ENCODE measurements around the gene RPL37A.

The RPL37A gene

DNA sequence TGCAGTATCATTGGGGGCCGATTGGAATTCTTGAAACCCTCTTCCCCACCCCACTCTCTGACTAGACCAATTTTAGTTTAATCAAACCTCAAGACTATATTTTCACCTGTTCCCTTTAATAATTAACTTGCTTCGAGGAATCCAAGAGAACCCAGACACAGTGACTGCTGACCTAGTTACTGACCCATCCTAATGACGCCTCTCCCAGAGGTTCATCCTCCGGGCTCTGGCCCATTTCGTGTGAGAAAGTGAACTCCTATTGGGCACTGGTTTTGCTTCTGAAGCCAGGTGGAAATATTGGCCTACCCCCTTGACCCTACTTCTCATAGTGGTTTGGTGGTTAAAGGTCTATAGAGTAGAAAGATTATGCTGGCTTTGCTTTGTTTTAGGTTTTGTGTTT lies 39.9 kb downstream of the RPL37A start:
- Histone ChIP-seq H2AFZ (ENCODE audit: low read depth) (no peak overlapping the region), H3K9ac (no peak overlapping the region), H3K79me2 (ENCODE audit: insufficient read depth, low read depth) (no peaks in the 10 kb centered on the region), H4K20me1 (ENCODE audit: insufficient read depth) (no peaks in the 10 kb centered on the region), H3K27me3 (ENCODE audit: insufficient read depth, low read depth) (no peaks in the 10 kb centered on the region), H3K27ac (no peak overlapping the region), H3K4me1 (ENCODE audit: low read depth, poor library complexity, severe bottlenecking) (no peaks in the 10 kb centered on the region), H3K36me3 (ENCODE audit: insufficient read depth) (no peaks in the 10 kb centered on the region), H3K4me2 (no peak overlapping the region), H3K4me3 (IDR thresholded peaks at IDR 0.05; ENCODE audit: insufficient read depth, low read depth, low read length) (no peak overlapping the region)
- TF ChIP-seq, protein P1, sequence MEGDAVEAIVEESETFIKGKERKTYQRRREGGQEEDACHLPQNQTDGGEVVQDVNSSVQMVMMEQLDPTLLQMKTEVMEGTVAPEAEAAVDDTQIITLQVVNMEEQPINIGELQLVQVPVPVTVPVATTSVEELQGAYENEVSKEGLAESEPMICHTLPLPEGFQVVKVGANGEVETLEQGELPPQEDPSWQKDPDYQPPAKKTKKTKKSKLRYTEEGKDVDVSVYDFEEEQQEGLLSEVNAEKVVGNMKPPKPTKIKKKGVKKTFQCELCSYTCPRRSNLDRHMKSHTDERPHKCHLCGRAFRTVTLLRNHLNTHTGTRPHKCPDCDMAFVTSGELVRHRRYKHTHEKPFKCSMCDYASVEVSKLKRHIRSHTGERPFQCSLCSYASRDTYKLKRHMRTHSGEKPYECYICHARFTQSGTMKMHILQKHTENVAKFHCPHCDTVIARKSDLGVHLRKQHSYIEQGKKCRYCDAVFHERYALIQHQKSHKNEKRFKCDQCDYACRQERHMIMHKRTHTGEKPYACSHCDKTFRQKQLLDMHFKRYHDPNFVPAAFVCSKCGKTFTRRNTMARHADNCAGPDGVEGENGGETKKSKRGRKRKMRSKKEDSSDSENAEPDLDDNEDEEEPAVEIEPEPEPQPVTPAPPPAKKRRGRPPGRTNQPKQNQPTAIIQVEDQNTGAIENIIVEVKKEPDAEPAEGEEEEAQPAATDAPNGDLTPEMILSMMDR (conservative IDR thresholded peaks at IDR 0.05; ENCODE audit: low read depth, low read length), result no peak

DNA sequence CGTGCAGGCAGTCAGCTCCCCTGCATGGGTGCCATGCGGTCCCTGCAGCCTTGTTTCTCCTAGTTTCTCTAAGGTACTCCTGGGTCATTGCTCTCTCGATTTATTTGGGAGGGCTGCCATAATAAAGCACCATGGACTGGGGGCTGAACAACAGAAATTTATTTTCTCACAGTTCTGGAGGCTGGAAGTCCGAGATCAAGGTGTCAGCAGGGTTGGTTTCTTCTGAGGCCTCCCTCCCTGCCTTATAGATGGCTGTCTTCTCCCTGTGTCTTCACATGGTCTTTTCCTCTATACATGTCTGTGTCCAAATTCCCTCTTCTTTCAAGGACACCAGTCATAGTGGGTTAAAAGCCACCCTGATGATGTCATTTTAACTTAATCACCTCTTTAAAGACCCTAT lies 40.5 kb downstream of the RPL37A start:
- H3K4me1 ChIP-seq (ENCODE audit: low read depth, poor library complexity, severe bottlenecking), result no peaks in the 10 kb centered on the region
- H3K4me2 ChIP-seq, result no peak overlapping the region
- H3K9ac ChIP-seq, result no peak overlapping the region
- no peak overlapping the region for H2AFZ ChIP-seq (ENCODE audit: low read depth)
- no peaks in the 10 kb centered on the region for H3K36me3 ChIP-seq (ENCODE audit: insufficient read depth)
- H3K27ac ChIP-seq, result no peak overlapping the region
- no peaks in the 10 kb centered on the region for H3K79me2 ChIP-seq (ENCODE audit: insufficient read depth, low read depth)
- no peaks in the 10 kb centered on the region for H3K27me3 ChIP-seq (ENCODE audit: insufficient read depth, low read depth)
- no peak overlapping the region for H3K4me3 ChIP-seq (IDR thresholded peaks at IDR 0.05; ENCODE audit: insufficient read depth, low read depth, low read length)
- TF ChIP-seq, protein P1 (conservative IDR thresholded peaks at IDR 0.05; ENCODE audit: low read depth, low read length), result no peak
- H4K20me1 ChIP-seq (ENCODE audit: insufficient read depth), result no peaks in the 10 kb centered on the region

DNA sequence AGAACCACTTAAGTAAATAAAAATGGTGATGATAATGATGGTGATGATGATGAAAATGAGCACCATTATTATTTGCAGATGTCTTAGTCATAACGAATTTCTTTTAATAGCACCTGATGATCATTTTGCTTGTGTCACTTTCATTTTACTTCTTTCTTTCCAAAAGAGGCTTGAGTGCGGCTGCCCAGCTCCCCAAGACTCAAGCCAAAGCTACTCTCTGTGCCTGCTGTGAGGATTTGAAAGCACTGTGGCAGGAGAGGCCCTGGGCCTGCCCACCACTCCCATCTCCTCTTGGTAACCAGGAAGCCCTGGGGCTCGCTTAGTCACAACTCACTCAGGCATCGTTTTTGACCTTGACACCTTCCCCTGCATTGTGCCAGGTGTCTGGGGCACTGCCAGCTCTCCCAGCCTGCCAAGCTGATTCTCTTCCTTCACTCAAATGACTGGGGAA lies 41.2 kb downstream of the RPL37A start:
- no peaks in the 10 kb centered on the region for H3K79me2 ChIP-seq (ENCODE audit: insufficient read depth, low read depth)
- no peaks in the 10 kb centered on the region for H3K27me3 ChIP-seq (ENCODE audit: insufficient read depth, low read depth)
- H3K4me2 ChIP-seq, result no peak overlapping the region
- H3K36me3 ChIP-seq (ENCODE audit: insufficient read depth), result no peaks in the 10 kb centered on the region
- H3K27ac ChIP-seq, result no peak overlapping the region
- H3K9ac ChIP-seq, result no peak overlapping the region
- TF ChIP-seq, protein P1 (conservative IDR thresholded peaks at IDR 0.05; ENCODE audit: low read depth, low read length), result no peak
- no peaks in the 10 kb centered on the region for H4K20me1 ChIP-seq (ENCODE audit: insufficient read depth)
- no peak overlapping the region for H2AFZ ChIP-seq (ENCODE audit: low read depth)
- no peak overlapping the region for H3K4me3 ChIP-seq (IDR thresholded peaks at IDR 0.05; ENCODE audit: insufficient read depth, low read depth, low read length)
- no peaks in the 10 kb centered on the region for H3K4me1 ChIP-seq (ENCODE audit: low read depth, poor library complexity, severe bottlenecking)

DNA sequence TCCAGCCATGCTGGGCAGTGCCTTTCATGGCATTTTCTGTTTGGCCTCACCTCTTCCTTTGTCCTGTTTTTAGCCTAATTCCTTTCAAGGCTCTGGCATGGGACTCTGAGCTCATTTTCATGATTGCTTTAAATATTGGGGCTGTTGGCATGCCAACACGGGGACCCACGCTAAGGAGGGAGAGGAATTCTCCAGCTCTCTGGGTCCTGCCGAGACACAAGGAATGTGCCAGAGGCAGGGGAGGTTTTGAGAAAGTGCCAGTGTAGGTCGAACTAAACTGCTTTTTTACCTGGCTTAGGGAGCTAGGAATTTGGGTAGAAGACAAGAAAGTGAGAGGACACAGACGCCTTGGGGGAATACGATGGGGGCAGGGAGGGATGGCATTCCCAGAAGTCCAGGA lies 42.3 kb downstream of the RPL37A start:
- H3K79me2 ChIP-seq (ENCODE audit: insufficient read depth, low read depth), result no peaks in the 10 kb centered on the region
- H4K20me1 ChIP-seq (ENCODE audit: insufficient read depth), result no peaks in the 10 kb centered on the region
- no peaks in the 10 kb centered on the region for H3K4me1 ChIP-seq (ENCODE audit: low read depth, poor library complexity, severe bottlenecking)
- no peak overlapping the region for H2AFZ ChIP-seq (ENCODE audit: low read depth)
- H3K27me3 ChIP-seq (ENCODE audit: insufficient read depth, low read depth), result no peaks in the 10 kb centered on the region
- TF ChIP-seq, protein P1 (conservative IDR thresholded peaks at IDR 0.05; ENCODE audit: low read depth, low read length), result no peak
- no peak overlapping the region for H3K9ac ChIP-seq
- no peak overlapping the region for H3K27ac ChIP-seq
- H3K4me2 ChIP-seq, result no peak overlapping the region
- H3K4me3 ChIP-seq (IDR thresholded peaks at IDR 0.05; ENCODE audit: insufficient read depth, low read depth, low read length), result no peak overlapping the region
- H3K36me3 ChIP-seq (ENCODE audit: insufficient read depth), result no peaks in the 10 kb centered on the region
